NCI-H524 treated with DMSO at 0.1 percent for 48 hours (cell line): Measurements from ENCODE around the gene C16orf82.
"Not testable (repeated sequence)": the region's sequence is repeated elsewhere in the genome, so short reads cannot be mapped to it uniquely, and the experiment has no call there.

Source experiments
- DNase-seq: peaks from one replicate; lab custom pipeline; 2025; lab: John Stamatoyannopoulos, UW

C16orf82 gene

GRCh38 chr16:27066668-27067537 is at the start of gene C16orf82:
Gene C16orf82, plus strand, starts transcription at chr16:27066927.
- DNase-seq: no peak

GRCh38 chr16:27020031-27020430 is 46.7 kb upstream of the C16orf82 start:
- DNase-seq: no peak

GRCh38 chr16:27024010-27024409 is 42.7 kb upstream of the C16orf82 start:
- DNase-seq: no peak

GRCh38 chr16:27025581-27025980 is 41.1 kb upstream of the C16orf82 start:
- DNase-seq: no peak

GRCh38 chr16:27027971-27028370 is 38.8 kb upstream of the C16orf82 start:
- no peak for DNase-seq

GRCh38 chr16:27028591-27029110 is 38.1 kb upstream of the C16orf82 start:
- DNase-seq: no peak

- DNase-seq: no peak
Observed at GRCh38 chr16:27029525-27029924, 37.2 kb upstream of the C16orf82 start.

GRCh38 chr16:27033281-27033979 is 33.3 kb upstream of the C16orf82 start:
- no peak for DNase-seq

GRCh38 chr16:27040732-27041131 is 26.0 kb upstream of the C16orf82 start:
- DNase-seq: no peak

- DNase-seq: no peak
Observed at GRCh38 chr16:27046958-27047518, 19.7 kb upstream of the C16orf82 start.

- no peak for DNase-seq
Observed at GRCh38 chr16:27048316-27048715, 18.4 kb upstream of the C16orf82 start.

- no peak for DNase-seq
Observed at GRCh38 chr16:27049117-27049516, 17.6 kb upstream of the C16orf82 start.

- DNase-seq: no peak
Observed at GRCh38 chr16:27052007-27052406, 14.7 kb upstream of the C16orf82 start.

- DNase-seq: no peak
Observed at GRCh38 chr16:27053996-27054395, 12.7 kb upstream of the C16orf82 start.

GRCh38 chr16:27058299-27058698 is 8.4 kb upstream of the C16orf82 start:
- DNase-seq: no peak

- DNase-seq: no peak
Observed at GRCh38 chr16:27070776-27071175, 4.0 kb downstream of the C16orf82 start.

- no peak for DNase-seq
Observed at GRCh38 chr16:27073733-27074132, 7.0 kb downstream of the C16orf82 start.

GRCh38 chr16:27080895-27081294 is 14.2 kb downstream of the C16orf82 start:
- no peak for DNase-seq

GRCh38 chr16:27083861-27084261 is 17.1 kb downstream of the C16orf82 start:
- no peak for DNase-seq

- no peak for DNase-seq
Observed at GRCh38 chr16:27084307-27085028, 17.7 kb downstream of the C16orf82 start.

- no peak for DNase-seq
Observed at GRCh38 chr16:27085182-27085581, 18.5 kb downstream of the C16orf82 start.

GRCh38 chr16:27086031-27086430 is 19.3 kb downstream of the C16orf82 start:
- DNase-seq: not testable (repeated sequence)
